Endodermal cell (in vitro differentiated cells): ENCODE measurements around the gene KIF26B. TPM values are rescaled to one million over a fixed set of nuclear protein-coding genes. Genes with fewer than 3 reads are reported as not detected.

Experiments
- DNase-seq: peaks from one replicate; pipeline ENCODE4 v3.0.0-alpha.2; 2017
- H3K27ac ChIP-seq: 2 replicates; pipeline ENCODE4 v1.5.1; 2013; ENCODE audit warnings: mild to moderate bottlenecking, low read depth, low read length, moderate library complexity
- H3K27me3 ChIP-seq: 2 replicates; pipeline ENCODE4 v1.6.1; 2013; ENCODE audit warnings: mild to moderate bottlenecking, low read length, moderate library complexity; ENCODE audit not compliant: insufficient read depth, control insufficient read depth, poor library complexity, severe bottlenecking
- H3K36me3 ChIP-seq: 2 replicates; pipeline ENCODE4 v1.7.0; 2013; ENCODE audit warnings: mild to moderate bottlenecking, low read length, moderate library complexity; ENCODE audit not compliant: control insufficient read depth, insufficient read depth
- H3K4me1 ChIP-seq: one replicate; pipeline ENCODE4 v1.7.0; 2013; ENCODE audit warnings: low read length; ENCODE audit not compliant: control insufficient read depth, insufficient read depth
- H3K4me3 ChIP-seq: 2 replicates; pipeline ENCODE4 v1.5.1; 2013; ENCODE audit warnings: mild to moderate bottlenecking, low read length, moderate library complexity
- H3K9ac ChIP-seq: 2 replicates; pipeline ENCODE4 v1.6.1; 2013; ENCODE audit warnings: mild to moderate bottlenecking, low read length, moderate library complexity; ENCODE audit not compliant: poor library complexity, severe bottlenecking; ENCODE audit errors: extremely low read depth
- H3K9me3 ChIP-seq: 2 replicates; pipeline ENCODE4 v1.6.1; 2013; ENCODE audit warnings: mild to moderate bottlenecking, low read length, moderate library complexity; ENCODE audit not compliant: control insufficient read depth
- H3K27ac Mint-ChIP-seq: 2 replicates; pipeline ENCODE4 v1.8.0; 2020; ENCODE audit warnings: mixed read lengths
- H3K27me3 Mint-ChIP-seq: 2 replicates; pipeline ENCODE4 v1.8.0; 2021; ENCODE audit warnings: mild to moderate bottlenecking, mixed read lengths; ENCODE audit not compliant: insufficient read depth
- H3K36me3 Mint-ChIP-seq: 2 replicates; pipeline ENCODE4 v1.8.0; 2020; ENCODE audit warnings: low read depth, mixed read lengths
- H3K4me1 Mint-ChIP-seq: 2 replicates; pipeline ENCODE4 v1.8.0; 2020; ENCODE audit warnings: mixed read lengths
- H3K4me3 Mint-ChIP-seq: 2 replicates; pipeline ENCODE4 v1.8.0; 2020; ENCODE audit warnings: mild to moderate bottlenecking, moderate library complexity, mixed read lengths
- H3K9me3 Mint-ChIP-seq: 2 replicates; pipeline ENCODE4 v1.8.0; 2020; ENCODE audit warnings: mild to moderate bottlenecking, mixed read lengths
- WGBS, 2 experiments: methylation state at CpG; one replicate each; pipeline versions ENCODE4 v1.1.5 to v1.1.7; 2013; ENCODE audit warnings: missing lambda C conversion rate in 2 of 2, mixed read lengths in 1 of 2; ENCODE audit not compliant: insufficient coverage in 1 of 2, insufficient read length in 1 of 2; 5-methylcytosine and 5-hydroxymethylcytosine counted together
- total RNA-seq, 2 donors: library from RNA; stranded (reverse); fragmentation: NEBNext Ultra II Directional in 1 of 2; extraction: Animal tissue kit (Norgen Biotek cat#: 25700) in 1 of 2; gene quantifications; 2 replicates in 1 of 2; 3 replicates in 1 of 2; pipeline ENCODE4 v1.2.1, GENCODE V29; 2021
- TF ChIP-seq, protein P1 (sequence below): fragments of 200-600 bp; sonication (generic); conservative IDR thresholded peaks from 2 replicates; pipeline ENCODE4 v1.5.0; 2021; ENCODE audit warnings: antibody characterized with exemption, mild to moderate bottlenecking

The KIF26B gene
- total RNA-seq, 2 donors from 2014 or later = 12.3 to 21.0 TPM

DNA sequence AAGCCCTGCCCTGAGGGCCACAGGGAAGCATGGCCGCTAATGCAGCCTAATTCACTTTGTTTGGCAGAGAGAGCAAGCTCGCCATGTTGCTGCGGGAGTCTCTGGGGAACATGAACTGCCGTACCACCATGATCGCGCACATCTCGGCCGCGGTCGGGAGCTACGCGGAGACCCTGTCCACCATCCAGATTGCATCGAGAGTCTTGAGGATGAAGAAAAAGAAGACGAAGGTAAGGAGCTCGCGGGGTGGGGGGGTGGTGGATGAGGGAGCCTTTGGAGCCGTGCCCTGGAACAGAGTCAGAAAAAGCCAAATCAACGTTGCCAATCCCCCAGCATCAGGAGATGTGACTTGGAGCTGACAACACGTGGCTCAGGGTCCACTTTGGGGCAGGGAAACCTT lies 529.4 kb downstream of the KIF26B start:
- DNase-seq = peak; percentile 32
- no peaks in the 10 kb centered on the region for H3K9me3 Mint-ChIP-seq
- Histone ChIP-seq H3K36me3 (no peaks in the 10 kb centered on the region), H3K4me3 (no peak overlapping the region), H3K9ac (no peak overlapping the region), H3K4me1 (no peaks in the 10 kb centered on the region), H3K27ac (no peak overlapping the region), H3K27me3 (no peaks in the 10 kb centered on the region), H3K9me3 (no peaks in the 10 kb centered on the region)
- TF ChIP-seq, protein P1, sequence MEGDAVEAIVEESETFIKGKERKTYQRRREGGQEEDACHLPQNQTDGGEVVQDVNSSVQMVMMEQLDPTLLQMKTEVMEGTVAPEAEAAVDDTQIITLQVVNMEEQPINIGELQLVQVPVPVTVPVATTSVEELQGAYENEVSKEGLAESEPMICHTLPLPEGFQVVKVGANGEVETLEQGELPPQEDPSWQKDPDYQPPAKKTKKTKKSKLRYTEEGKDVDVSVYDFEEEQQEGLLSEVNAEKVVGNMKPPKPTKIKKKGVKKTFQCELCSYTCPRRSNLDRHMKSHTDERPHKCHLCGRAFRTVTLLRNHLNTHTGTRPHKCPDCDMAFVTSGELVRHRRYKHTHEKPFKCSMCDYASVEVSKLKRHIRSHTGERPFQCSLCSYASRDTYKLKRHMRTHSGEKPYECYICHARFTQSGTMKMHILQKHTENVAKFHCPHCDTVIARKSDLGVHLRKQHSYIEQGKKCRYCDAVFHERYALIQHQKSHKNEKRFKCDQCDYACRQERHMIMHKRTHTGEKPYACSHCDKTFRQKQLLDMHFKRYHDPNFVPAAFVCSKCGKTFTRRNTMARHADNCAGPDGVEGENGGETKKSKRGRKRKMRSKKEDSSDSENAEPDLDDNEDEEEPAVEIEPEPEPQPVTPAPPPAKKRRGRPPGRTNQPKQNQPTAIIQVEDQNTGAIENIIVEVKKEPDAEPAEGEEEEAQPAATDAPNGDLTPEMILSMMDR = no peak
- no peak overlapping the region for H3K4me3 Mint-ChIP-seq
- no peak overlapping the region for H3K27ac Mint-ChIP-seq
- WGBS, 2 experiments = 95 to 96% methylated on average over 19 of the region's 19 CpGs
- peaks cover 13% of the 10 kb centered on the region for H3K4me1 Mint-ChIP-seq
- H3K27me3 Mint-ChIP-seq = peaks cover 22% of the 10 kb centered on the region
- H3K36me3 Mint-ChIP-seq = peaks cover 39% of the 10 kb centered on the region

DNA sequence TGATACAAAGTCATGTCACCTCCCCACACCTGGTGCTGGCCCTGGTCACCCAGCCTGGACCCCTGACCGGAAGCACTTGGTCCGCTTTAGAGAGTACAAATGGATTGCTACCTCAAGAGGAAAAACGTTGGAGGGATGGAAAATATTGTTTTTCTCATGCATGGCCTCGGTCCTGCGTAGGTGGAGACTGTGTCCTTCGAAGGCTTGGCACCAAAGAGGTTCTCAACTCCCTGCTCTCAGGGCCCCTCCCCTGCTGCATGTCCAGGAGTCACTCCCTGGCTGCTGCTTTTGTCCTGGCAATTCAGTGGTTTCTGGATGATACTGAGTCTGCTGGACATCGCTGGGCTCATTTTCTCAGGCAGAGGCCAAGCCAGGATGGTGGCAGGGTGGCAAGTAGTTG lies 529.8 kb downstream of the KIF26B start:
- Histone ChIP-seq H3K9me3 (no peaks in the 10 kb centered on the region), H3K36me3 (no peaks in the 10 kb centered on the region), H3K27ac (no peak overlapping the region), H3K4me1 (no peaks in the 10 kb centered on the region), H3K9ac (no peak overlapping the region), H3K27me3 (no peaks in the 10 kb centered on the region), H3K4me3 (no peak overlapping the region)
- no peaks in the 10 kb centered on the region for H3K9me3 Mint-ChIP-seq
- peaks cover 43% of the 10 kb centered on the region for H3K36me3 Mint-ChIP-seq
- TF ChIP-seq, protein P1 = no peak
- H3K27me3 Mint-ChIP-seq = peaks cover 26% of the 10 kb centered on the region
- H3K27ac Mint-ChIP-seq = no peak overlapping the region
- peaks cover 13% of the 10 kb centered on the region for H3K4me1 Mint-ChIP-seq
- WGBS, 2 experiments = 83 to 84% methylated on average over 7 of the region's 7 CpGs
- no peak overlapping the region for H3K4me3 Mint-ChIP-seq
- no peak for DNase-seq

DNA sequence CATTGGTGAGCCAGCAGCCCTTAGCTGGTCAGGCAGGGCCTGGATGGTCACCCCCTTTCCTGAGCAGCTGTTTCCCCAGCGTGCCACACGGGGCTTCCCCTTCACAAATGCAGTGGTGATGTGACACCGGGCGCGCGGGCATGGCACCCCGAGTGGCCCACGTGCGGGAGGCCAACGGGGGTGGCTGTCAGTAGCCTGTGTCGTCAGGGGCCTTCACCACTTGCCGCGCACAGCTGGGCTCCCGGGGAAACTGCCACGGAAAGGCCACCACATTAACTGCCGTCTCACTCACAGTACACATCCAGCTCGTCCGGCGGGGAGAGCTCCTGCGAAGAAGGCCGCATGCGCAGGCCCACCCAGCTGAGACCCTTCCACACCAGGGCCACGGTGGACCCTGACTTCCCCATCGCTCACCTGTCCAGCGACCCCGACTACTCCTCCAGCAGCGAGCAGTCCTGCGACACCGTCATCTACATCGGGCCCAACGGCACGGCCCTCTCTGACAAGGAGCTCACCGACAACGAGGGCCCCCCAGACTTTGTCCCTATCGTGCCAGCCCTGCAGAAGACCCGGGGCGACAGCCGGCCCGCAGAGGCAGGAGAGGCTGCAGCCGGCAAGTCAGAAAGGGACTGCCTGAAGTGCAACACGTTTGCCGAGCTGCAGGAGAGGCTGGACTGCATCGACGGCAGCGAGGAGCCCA lies 530.5 kb downstream of the KIF26B start:
- Histone ChIP-seq H3K36me3 (no peaks in the 10 kb centered on the region), H3K9ac (no peak overlapping the region), H3K4me3 (no peak overlapping the region), H3K27me3 (no peaks in the 10 kb centered on the region), H3K9me3 (no peaks in the 10 kb centered on the region), H3K4me1 (no peaks in the 10 kb centered on the region), H3K27ac (no peak overlapping the region)
- Mint-ChIP-seq H3K4me3 (no peak overlapping the region), H3K36me3 (peaks cover 49% of the 10 kb centered on the region), H3K27ac (no peak overlapping the region), H3K27me3 (peaks cover 33% of the 10 kb centered on the region), H3K9me3 (no peaks in the 10 kb centered on the region), H3K4me1 (peaks cover 13% of the 10 kb centered on the region)
- peak; percentile 45 for DNase-seq
- TF ChIP-seq, protein P1 = no peak
- 94 to 95% methylated on average over 41 to 45 of the region's 45 CpGs for WGBS, 2 experiments
